OCI-LY7 (cell line): ENCODE data around the gene GRIK1.

Source experiments
- EZH2phosphoT487 ChIP-seq: fragments of 200-600 bp; sonication (generic); IDR thresholded peaks from 2 replicates; pipeline ENCODE4 v1.6.1; 2018; ENCODE audit warnings: low read depth, borderline replicate concordance, mild to moderate bottlenecking, mixed run types, antibody characterized with exemption, low read length, moderate library complexity, mixed read lengths
- TF ChIP-seq, protein P1 (sequence below): fragments of 200-600 bp; sonication (generic); conservative IDR thresholded peaks from 2 replicates; pipeline ENCODE4 v1.5.1; 2014; ENCODE audit warnings: mild to moderate bottlenecking, antibody characterized with exemption, low read length, moderate library complexity, mixed read lengths

DNA sequence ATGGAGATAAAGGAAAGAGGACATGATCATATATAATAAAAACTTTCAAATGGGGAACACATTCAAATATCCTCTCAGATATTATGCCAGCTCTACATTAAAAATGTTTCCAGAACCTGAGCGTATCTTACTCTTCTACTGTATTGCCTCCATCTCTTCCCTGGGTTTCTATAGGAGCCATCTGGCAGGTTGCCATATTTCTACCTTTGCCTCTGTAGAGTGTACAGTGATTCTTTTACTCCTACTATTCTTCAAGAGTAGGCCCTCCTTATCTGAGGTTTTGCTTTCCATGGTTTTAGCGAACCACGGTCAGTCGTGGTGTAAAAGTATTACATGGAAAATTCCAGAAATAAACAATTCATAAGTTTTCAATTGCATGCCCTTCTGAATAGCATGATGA is 259.5 kb downstream of the GRIK1 start:
- no peak for TF ChIP-seq EZH2phosphoT487
- TF ChIP-seq, protein P1, sequence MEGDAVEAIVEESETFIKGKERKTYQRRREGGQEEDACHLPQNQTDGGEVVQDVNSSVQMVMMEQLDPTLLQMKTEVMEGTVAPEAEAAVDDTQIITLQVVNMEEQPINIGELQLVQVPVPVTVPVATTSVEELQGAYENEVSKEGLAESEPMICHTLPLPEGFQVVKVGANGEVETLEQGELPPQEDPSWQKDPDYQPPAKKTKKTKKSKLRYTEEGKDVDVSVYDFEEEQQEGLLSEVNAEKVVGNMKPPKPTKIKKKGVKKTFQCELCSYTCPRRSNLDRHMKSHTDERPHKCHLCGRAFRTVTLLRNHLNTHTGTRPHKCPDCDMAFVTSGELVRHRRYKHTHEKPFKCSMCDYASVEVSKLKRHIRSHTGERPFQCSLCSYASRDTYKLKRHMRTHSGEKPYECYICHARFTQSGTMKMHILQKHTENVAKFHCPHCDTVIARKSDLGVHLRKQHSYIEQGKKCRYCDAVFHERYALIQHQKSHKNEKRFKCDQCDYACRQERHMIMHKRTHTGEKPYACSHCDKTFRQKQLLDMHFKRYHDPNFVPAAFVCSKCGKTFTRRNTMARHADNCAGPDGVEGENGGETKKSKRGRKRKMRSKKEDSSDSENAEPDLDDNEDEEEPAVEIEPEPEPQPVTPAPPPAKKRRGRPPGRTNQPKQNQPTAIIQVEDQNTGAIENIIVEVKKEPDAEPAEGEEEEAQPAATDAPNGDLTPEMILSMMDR: no peak
